AG04450 (cell line): ENCODE results near the gene VAT1L. TPM values are rescaled to one million over a fixed set of nuclear protein-coding genes. Genes with fewer than 3 reads are reported as not detected.

Experiments
- CTCF ChIA-PET: fragments of 300-600, 350-600 bp; formaldehyde crosslinking; extraction: SDS; loops from one replicate; lab custom pipeline; 2022; ENCODE audit warnings: antibody characterized with exemption, inconsistent platforms; lab: Charles Lee
- POLR2A ChIA-PET: fragments of 350-600 bp; formaldehyde crosslinking; extraction: SDS; loops from one replicate; lab custom pipeline; 2021; ENCODE audit warnings: antibody characterized with exemption, inconsistent platforms; lab: Yijun Ruan, JAX
- DNase-seq: peaks from one replicate; pipeline ENCODE4 v3.0.0-alpha.2; 2011; ENCODE audit warnings: low read depth, low spot score
- H3K27ac ChIP-seq: one replicate; pipeline ENCODE4 v1.5.1; 2012; ENCODE audit warnings: low read depth, low read length, control low read depth
- H3K27me3 ChIP-seq: one replicate; pipeline ENCODE4 v1.6.0; 2012; ENCODE audit warnings: low read length; ENCODE audit not compliant: control insufficient read depth, insufficient read depth
- H3K4me3 ChIP-seq: 2 replicates; pipeline ENCODE4 v1.5.1; 2011; ENCODE audit warnings: mild to moderate bottlenecking, low read depth, low read length, control low read depth
- H3K9me3 ChIP-seq: 2 replicates; pipeline ENCODE4 v1.5.1; 2012; ENCODE audit warnings: low read length; ENCODE audit not compliant: control insufficient read depth, insufficient read depth
- polyA plus RNA-seq: library from polyadenylated mRNA; depleted of rRNA; stranded (reverse); fragments of >200 nt; gene quantifications from 2 replicates; pipeline ENCODE4 v1.2.3, GENCODE V29; 2011
- TF ChIP-seq, protein P1 (sequence below): IDR thresholded peaks from 2 replicates; pipeline ENCODE4 v1.5.1; 2011; ENCODE audit warnings: low read depth, low read length, control low read depth, inconsistent platforms

Gene VAT1L
- polyA plus RNA-seq, 1 experiment = 128 TPM

DNA sequence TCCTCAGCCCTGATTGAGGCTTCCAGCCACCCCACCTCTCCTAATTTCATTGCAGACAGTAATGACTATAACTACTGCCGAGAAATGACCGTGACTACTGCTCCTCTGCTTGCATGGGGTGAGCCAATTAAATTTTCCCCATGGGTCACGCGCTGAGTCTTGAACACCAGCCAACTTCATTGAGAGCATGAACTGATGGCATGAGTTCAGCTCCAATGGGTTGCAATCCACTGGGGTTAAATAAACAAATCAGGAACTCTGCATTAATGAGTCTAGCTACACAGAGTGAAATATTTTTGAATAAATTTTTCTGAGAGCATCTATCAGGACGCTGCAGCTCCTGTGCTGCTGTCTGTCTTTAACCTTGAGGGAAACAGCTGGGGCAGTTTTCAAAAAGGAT, 172.4 kb downstream of the VAT1L start:
- Histone ChIP-seq H3K4me3 (no peak overlapping the region), H3K27ac (no peak overlapping the region), H3K9me3 (no peaks in the 10 kb centered on the region), H3K27me3 (no peaks in the 10 kb centered on the region)
- TF ChIP-seq, protein P1, sequence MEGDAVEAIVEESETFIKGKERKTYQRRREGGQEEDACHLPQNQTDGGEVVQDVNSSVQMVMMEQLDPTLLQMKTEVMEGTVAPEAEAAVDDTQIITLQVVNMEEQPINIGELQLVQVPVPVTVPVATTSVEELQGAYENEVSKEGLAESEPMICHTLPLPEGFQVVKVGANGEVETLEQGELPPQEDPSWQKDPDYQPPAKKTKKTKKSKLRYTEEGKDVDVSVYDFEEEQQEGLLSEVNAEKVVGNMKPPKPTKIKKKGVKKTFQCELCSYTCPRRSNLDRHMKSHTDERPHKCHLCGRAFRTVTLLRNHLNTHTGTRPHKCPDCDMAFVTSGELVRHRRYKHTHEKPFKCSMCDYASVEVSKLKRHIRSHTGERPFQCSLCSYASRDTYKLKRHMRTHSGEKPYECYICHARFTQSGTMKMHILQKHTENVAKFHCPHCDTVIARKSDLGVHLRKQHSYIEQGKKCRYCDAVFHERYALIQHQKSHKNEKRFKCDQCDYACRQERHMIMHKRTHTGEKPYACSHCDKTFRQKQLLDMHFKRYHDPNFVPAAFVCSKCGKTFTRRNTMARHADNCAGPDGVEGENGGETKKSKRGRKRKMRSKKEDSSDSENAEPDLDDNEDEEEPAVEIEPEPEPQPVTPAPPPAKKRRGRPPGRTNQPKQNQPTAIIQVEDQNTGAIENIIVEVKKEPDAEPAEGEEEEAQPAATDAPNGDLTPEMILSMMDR = no peak
- DNase-seq = no peak
- ChIA-PET CTCF (interaction anchor here (0.7 to 1.1 kb wide), 3 partner anchors 9 to 43 kb away, joined by 3 to 4 read pairs (median 4); no protein-coding TSS in a partner anchor), POLR2A (interaction anchor here (0.5 kb wide), 1 partner anchor 287 kb away, joined by 3 read pairs; no protein-coding TSS in a partner anchor)

DNA sequence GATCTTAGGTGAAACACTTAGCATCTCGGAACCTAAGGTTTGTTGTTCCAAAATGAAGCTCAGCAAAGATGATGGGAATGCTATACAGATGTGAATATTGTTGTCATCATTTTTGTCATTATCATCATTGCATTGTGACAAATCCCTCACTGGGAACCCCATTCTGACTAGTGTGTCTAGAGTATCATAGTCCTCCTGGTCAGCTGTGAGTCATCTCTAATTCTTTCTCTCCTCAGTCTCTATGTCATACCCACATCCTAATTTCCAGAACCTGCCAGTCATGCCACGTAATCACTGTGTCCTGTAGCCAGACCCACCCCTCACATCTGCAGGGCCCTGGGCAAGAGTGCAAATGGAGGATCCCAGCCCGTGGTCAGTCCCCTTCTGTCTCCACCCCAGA, 173.4 kb downstream of the VAT1L start:
- TF ChIP-seq, protein P1 = no peak
- H3K4me3 ChIP-seq = no peak overlapping the region
- no peaks in the 10 kb centered on the region for H3K27me3 ChIP-seq
- POLR2A ChIA-PET = no interaction called here
- DNase-seq = no peak
- CTCF ChIA-PET = interaction anchor here (1.1 kb wide), 1 partner anchor 11 kb away, joined by 4 read pairs; no protein-coding TSS in a partner anchor
- H3K27ac ChIP-seq = no peak overlapping the region
- no peaks in the 10 kb centered on the region for H3K9me3 ChIP-seq

DNA sequence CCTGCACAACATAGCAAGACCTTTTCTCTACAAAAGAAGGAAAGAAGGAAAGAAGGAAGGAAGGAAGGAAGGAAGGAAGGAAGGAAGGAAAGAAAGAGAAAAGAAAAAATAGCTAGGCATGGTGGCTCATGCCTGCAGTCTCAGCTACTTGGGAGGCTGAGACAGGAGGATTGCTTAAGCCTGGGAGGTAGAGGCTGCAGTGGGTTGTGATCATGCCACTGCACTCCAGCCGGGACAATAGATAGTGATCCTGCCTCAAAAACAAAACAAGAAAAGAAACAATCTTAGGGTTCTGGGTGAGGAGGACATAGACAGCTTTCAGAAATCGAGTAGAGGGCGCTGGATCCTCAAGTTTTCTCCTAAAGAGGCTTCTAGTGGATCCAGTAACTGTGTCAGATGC, 174.3 kb downstream of the VAT1L start:
- TF ChIP-seq, protein P1 = no peak
- CTCF ChIA-PET = interaction anchor here (1.7 to 2.0 kb wide), 2 partner anchors 40 to 287 kb away, joined by 4 to 6 read pairs; no protein-coding TSS in a partner anchor

DNA sequence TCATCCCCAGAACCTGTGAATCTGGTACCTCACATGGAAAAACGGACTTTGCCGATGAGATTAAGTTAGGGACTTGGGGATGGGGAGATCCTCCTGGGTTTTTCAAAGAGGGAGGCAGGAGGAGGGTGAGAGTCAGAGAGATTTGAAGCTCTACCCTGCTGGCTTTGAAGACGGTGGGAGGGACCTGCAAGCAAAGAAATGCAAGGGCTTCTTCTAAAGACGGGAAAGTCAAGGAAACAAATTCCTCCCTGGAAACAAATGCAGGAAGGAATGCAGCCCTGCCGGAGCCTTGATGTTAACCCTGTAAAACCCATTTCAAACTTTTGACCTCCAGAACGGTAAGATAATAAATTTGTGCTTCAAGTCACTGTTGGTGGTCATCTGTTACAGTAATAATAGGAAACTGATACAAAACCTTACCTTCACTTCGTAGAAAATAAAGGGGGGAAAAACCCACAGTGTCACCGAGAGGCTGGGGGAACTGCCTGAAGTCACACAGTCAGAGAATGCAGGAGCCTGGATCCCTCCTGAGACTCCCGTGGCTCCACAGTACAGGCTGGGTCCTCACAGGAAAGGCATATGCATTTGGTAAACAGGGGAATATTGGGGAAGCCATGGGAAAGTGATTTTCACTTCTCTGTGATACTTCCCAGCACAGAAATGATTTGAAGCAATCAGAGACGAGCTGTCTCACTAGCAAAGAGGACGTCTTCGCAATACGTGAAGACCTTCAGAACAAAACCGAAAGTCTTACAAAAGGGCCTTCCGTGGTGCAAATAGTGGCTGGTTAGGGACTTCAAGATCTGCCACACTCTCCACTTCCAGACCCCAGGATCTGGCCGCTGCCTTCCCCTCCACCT, 175.1 kb downstream of the VAT1L start:
- no peaks in the 10 kb centered on the region for H3K27me3 ChIP-seq
- TF ChIP-seq, protein P1 = no peak
- DNase-seq = no peak
- H3K4me3 ChIP-seq = no peak overlapping the region
- no peak overlapping the region for H3K27ac ChIP-seq
- ChIA-PET CTCF (interaction anchor here (1.0 to 2.7 kb wide), 4 partner anchors 12 to 288 kb away, joined by 3 to 12 read pairs (median 5); no protein-coding TSS in a partner anchor), POLR2A (no interaction called here)
- no peaks in the 10 kb centered on the region for H3K9me3 ChIP-seq

More for the DNA sequence above, 174.3 kb downstream of the VAT1L start:
- H3K27ac ChIP-seq = no peak overlapping the region
- H3K9me3 ChIP-seq = no peaks in the 10 kb centered on the region
- no peak overlapping the region for H3K4me3 ChIP-seq
- H3K27me3 ChIP-seq = no peaks in the 10 kb centered on the region
- POLR2A ChIA-PET = no interaction called here
- DNase-seq = no peak

DNA sequence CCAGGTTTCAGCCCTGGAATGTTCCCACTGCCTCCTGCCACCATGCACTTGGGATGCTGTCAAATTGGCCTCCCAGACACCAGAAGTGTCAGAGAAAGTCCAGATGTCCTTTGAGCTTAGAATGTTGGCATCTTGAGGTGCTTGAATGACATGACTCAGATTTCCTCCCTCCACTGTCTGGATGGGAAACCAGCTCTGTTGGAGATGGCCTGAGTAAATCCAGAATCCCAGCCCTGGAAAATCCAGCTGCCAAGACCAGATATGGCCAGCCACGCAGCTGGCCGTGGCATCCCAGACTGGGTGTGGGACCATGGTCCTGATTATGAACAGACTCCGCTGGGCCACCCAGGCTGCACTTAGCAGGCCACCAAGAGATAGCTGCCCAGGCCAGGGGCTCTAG, 177.0 kb downstream of the VAT1L start:
- ChIA-PET CTCF (interaction anchor here (2.6 to 2.7 kb wide), 2 partner anchors 38 to 290 kb away, joined by 10 to 12 read pairs; no protein-coding TSS in a partner anchor), POLR2A (no interaction called here)
- no peaks in the 10 kb centered on the region for H3K9me3 ChIP-seq
- H3K27me3 ChIP-seq = no peaks in the 10 kb centered on the region
- no peak overlapping the region for H3K4me3 ChIP-seq
- TF ChIP-seq, protein P1 = no peak
- no peak for DNase-seq
- H3K27ac ChIP-seq = no peak overlapping the region
